Measurements from ENCODE around the gene PACSIN2.

Gene PACSIN2

DNA sequence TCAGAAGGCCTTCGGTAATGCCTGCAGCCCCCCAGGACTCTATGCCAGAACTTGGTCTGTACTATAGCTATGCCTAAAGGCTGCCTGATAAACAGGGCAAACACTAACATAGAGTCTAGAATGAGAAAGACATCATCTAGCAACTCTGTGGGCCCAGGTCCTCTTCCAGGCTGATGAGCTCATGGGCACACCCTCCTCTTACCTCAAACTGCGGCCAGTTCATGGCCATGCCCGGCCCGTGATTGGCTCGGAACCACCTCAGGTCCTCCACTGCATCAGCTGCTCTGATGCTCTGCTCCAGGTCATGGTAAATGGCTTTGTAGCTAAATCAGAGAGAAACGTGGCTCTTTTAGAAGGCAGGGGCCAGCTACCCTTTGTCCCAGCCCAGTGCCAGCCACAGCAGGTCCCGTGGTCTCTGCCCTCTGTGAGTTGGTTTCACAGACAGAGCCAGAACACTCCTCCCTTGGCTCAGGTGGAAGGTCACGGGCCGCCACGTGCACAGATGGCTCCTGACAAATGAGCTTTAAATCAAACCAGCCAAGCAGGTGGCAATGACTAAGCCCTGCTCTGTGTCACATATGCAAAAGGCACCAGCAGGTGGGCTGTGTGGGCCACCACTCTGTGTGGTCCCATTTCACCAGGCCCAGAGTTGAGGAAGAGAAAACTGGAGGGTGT, 132.8 kb downstream of the PACSIN2 start:
- Mint-ChIP-seq H3K27ac (no peak overlapping the region), H3K4me3 (no peak overlapping the region), H3K4me1 (ENCODE audit: low read depth) (no peaks in the 10 kb centered on the region), H3K36me3 (no peaks in the 10 kb centered on the region), H3K27me3 (no peaks in the 10 kb centered on the region), H3K9me3 (ENCODE audit: low read depth) (no peaks in the 10 kb centered on the region)

- Mint-ChIP-seq H3K9me3 (ENCODE audit: low read depth) (no peaks in the 10 kb centered on the region), H3K36me3 (no peaks in the 10 kb centered on the region), H3K4me1 (ENCODE audit: low read depth) (no peaks in the 10 kb centered on the region), H3K4me3 (no peak overlapping the region), H3K27me3 (no peaks in the 10 kb centered on the region), H3K27ac (no peak overlapping the region)
These were observed 133.7 kb downstream of the PACSIN2 start for GRCh38 chr22:42881298-42881697.

- H3K27ac Mint-ChIP-seq: no peak overlapping the region
- no peaks in the 10 kb centered on the region for H3K4me1 Mint-ChIP-seq (ENCODE audit: low read depth)
- H3K27me3 Mint-ChIP-seq: no peaks in the 10 kb centered on the region
- H3K9me3 Mint-ChIP-seq (ENCODE audit: low read depth): no peaks in the 10 kb centered on the region
- H3K4me3 Mint-ChIP-seq: no peak overlapping the region
- H3K36me3 Mint-ChIP-seq: no peaks in the 10 kb centered on the region
These were observed 134.1 kb downstream of the PACSIN2 start for GRCh38 chr22:42880815-42881214.

DNA sequence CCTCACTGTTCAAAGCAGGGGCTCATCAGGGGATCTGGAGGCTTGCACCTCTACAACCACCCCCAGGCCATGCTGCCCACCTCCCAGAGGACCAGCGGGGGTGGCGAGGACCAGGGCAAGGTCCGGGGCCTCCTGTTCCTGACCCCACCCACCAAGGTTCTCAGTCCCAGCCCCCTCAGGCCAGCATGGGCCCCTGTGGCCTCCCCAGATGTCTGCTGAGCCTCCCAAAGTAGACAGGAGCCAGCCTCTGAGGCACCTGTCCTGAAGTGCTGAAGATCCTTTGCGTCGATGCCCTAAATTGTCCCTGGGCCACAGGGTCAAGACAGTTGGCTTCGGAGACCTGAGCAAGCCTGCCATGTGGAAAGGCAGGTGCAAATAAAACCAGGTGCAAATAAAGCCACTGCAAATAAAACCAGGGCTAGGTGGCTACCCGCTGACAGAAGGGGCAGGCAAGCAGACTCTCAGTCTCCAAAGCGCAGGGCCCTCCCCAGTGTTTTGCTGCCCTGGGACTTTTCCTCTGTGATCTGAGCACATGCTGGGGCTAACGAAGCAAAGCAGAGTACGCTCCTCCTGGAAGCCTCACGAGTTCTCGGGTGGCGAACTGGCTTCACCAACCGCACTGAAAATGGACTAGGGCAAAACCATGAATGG, 135.5 kb downstream of the PACSIN2 start:
- Mint-ChIP-seq H3K27me3 (no peaks in the 10 kb centered on the region), H3K4me1 (ENCODE audit: low read depth) (no peaks in the 10 kb centered on the region), H3K27ac (no peak overlapping the region), H3K36me3 (no peaks in the 10 kb centered on the region), H3K9me3 (ENCODE audit: low read depth) (no peaks in the 10 kb centered on the region), H3K4me3 (no peak overlapping the region)

DNA sequence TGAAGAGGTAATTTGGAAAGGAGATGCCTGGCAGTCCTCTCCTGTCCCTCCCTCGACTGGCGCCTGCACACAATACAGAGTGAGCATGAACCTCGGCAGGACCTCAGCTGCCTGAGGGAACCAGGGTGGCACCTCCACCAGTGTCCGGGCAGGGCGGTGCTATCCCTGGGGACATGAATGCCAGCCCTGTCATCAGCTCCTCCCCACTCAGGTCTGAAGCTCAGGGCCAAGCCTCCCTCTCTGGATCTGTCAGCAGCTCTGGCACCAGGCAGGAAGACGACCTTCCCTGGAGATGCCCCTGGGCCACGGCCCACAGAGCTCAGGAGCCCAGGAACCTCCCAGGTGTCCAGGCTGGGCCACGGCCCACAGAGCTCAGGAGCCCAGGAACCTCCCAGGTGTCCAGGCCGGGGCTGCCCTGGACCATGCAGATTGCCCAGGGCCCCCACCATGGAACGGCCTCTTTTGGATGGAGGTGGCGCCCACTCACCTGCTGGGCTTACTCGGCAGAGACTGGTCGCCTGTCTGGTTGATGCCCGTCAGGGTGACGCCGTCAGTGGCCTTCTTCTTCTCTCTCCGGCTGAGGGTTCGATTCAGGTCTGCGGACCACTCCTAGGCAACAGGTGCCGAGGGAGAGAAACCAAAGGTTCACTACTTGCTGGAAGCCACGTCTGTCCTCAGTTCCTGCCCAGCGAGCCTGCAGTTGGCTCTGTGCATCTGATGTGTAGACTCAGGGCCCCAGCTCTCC, 136.2 kb downstream of the PACSIN2 start:
- Mint-ChIP-seq H3K36me3 (no peaks in the 10 kb centered on the region), H3K27ac (no peak overlapping the region), H3K27me3 (no peaks in the 10 kb centered on the region)

DNA sequence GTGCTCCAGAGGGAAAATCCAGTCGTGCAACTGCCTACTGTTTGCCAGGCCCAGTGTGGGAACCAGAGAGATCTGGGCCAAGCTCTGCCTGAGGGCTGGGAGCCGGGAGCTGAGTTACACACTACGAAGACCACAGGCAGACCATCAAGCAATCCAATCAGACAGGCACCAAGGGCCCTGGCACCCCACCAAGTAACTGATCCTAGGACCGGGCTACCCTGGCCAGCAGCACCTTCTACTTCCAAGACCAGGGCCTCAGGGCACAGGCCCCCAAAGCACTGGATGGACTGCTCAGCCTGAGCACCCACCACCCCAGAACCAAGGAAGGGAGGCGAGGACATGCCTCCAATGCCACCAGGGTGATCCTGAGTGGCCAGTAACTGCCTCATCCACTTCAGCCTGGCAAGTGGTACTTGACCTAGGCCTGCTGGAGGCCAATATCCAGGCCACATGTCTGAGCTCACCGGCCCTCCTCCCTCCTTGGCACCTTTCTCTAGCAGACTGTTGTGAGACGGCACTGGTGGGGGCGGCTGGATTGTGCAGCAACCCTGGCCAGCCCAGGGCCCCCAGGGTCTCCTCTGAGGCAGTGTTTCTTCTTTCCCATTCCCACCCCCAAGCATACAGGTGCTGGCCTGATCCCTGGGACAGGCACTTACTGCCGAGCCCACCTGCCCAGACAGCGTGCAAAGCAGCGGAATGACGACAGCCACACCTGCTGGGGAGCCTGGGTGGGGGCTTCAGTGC, 137.2 kb downstream of the PACSIN2 start:
- Mint-ChIP-seq H3K36me3 (no peaks in the 10 kb centered on the region), H3K27me3 (no peaks in the 10 kb centered on the region), H3K27ac (no peak overlapping the region), H3K4me1 (ENCODE audit: low read depth) (no peaks in the 10 kb centered on the region), H3K4me3 (no peak overlapping the region), H3K9me3 (ENCODE audit: low read depth) (no peaks in the 10 kb centered on the region)

More for the DNA sequence above, 136.2 kb downstream of the PACSIN2 start:
- Mint-ChIP-seq H3K4me3 (no peak overlapping the region), H3K9me3 (ENCODE audit: low read depth) (no peaks in the 10 kb centered on the region), H3K4me1 (ENCODE audit: low read depth) (no peaks in the 10 kb centered on the region)

- H3K4me1 Mint-ChIP-seq (ENCODE audit: low read depth): no peaks in the 10 kb centered on the region
- H3K4me3 Mint-ChIP-seq: no peak overlapping the region
- H3K36me3 Mint-ChIP-seq: no peaks in the 10 kb centered on the region
- no peaks in the 10 kb centered on the region for H3K9me3 Mint-ChIP-seq (ENCODE audit: low read depth)
- no peak overlapping the region for H3K27ac Mint-ChIP-seq
- H3K27me3 Mint-ChIP-seq: no peaks in the 10 kb centered on the region
These were observed 137.8 kb downstream of the PACSIN2 start for GRCh38 chr22:42877158-42877557.

DNA sequence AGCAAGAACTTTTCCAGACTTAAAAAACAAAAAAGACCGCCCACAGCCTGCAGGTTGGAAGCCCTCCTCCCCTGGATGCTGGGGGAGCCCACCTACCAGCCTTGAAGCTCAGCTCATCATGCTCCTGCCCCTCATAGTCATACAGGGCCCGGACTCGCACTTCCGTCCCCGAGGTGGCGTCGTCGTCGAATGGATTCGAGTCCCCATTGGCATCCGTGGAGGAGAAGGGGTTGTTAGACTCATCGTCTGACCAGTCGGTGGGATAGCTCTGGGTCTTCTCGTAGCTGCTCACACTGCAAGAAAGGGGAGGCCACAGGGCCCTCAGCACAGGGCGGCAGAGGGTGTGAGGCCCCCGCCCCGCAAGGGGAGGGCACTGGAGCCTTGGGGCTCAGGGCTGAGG, 138.9 kb downstream of the PACSIN2 start:
- no peaks in the 10 kb centered on the region for H3K36me3 Mint-ChIP-seq
- no peaks in the 10 kb centered on the region for H3K9me3 Mint-ChIP-seq (ENCODE audit: low read depth)
- no peak overlapping the region for H3K4me3 Mint-ChIP-seq
- no peaks in the 10 kb centered on the region for H3K27me3 Mint-ChIP-seq
- H3K27ac Mint-ChIP-seq: no peak overlapping the region
- H3K4me1 Mint-ChIP-seq (ENCODE audit: low read depth): no peaks in the 10 kb centered on the region

- Mint-ChIP-seq H3K4me3 (no peak overlapping the region), H3K4me1 (ENCODE audit: low read depth) (no peaks in the 10 kb centered on the region), H3K27ac (no peak overlapping the region), H3K9me3 (ENCODE audit: low read depth) (no peaks in the 10 kb centered on the region), H3K36me3 (no peaks in the 10 kb centered on the region), H3K27me3 (no peaks in the 10 kb centered on the region)
These were observed 140.9 kb downstream of the PACSIN2 start for GRCh38 chr22:42874010-42874409.

- H3K36me3 Mint-ChIP-seq: no peaks in the 10 kb centered on the region
These were observed 141.6 kb downstream of the PACSIN2 start for GRCh38 chr22:42873356-42873755.

GRCh38 chr22:42872821-42873220, 142.1 kb downstream of the PACSIN2 start:
- Mint-ChIP-seq H3K4me1 (ENCODE audit: low read depth) (no peaks in the 10 kb centered on the region), H3K27ac (no peak overlapping the region)

More at GRCh38 chr22:42873356-42873755, 141.6 kb downstream of the PACSIN2 start:
- Mint-ChIP-seq H3K27me3 (no peaks in the 10 kb centered on the region), H3K27ac (no peak overlapping the region), H3K4me1 (ENCODE audit: low read depth) (no peaks in the 10 kb centered on the region), H3K4me3 (no peak overlapping the region), H3K9me3 (ENCODE audit: low read depth) (no peaks in the 10 kb centered on the region)

GRCh38 chr22:42871146-42872050, 143.6 kb downstream of the PACSIN2 start:
- no peaks in the 10 kb centered on the region for H3K36me3 Mint-ChIP-seq
- no peak overlapping the region for H3K4me3 Mint-ChIP-seq
- H3K27ac Mint-ChIP-seq: no peak overlapping the region
- peaks cover 1% of the 10 kb centered on the region for H3K4me1 Mint-ChIP-seq (ENCODE audit: low read depth)
- no peaks in the 10 kb centered on the region for H3K9me3 Mint-ChIP-seq (ENCODE audit: low read depth)
- no peaks in the 10 kb centered on the region for H3K27me3 Mint-ChIP-seq

More at GRCh38 chr22:42872821-42873220, 142.1 kb downstream of the PACSIN2 start:
- Mint-ChIP-seq H3K36me3 (no peaks in the 10 kb centered on the region), H3K27me3 (no peaks in the 10 kb centered on the region), H3K4me3 (no peak overlapping the region), H3K9me3 (ENCODE audit: low read depth) (no peaks in the 10 kb centered on the region)

GRCh38 chr22:42869888-42870480, 145.0 kb downstream of the PACSIN2 start:
- peaks cover 3% of the 10 kb centered on the region for H3K36me3 Mint-ChIP-seq
- peaks cover 1% of the 10 kb centered on the region for H3K4me1 Mint-ChIP-seq (ENCODE audit: low read depth)
- no peaks in the 10 kb centered on the region for H3K27me3 Mint-ChIP-seq
- H3K4me3 Mint-ChIP-seq: no peak overlapping the region
- H3K27ac Mint-ChIP-seq: no peak overlapping the region
- H3K9me3 Mint-ChIP-seq (ENCODE audit: low read depth): no peaks in the 10 kb centered on the region

GRCh38 chr22:42869463-42869862, 145.5 kb downstream of the PACSIN2 start:
- Mint-ChIP-seq H3K36me3 (peaks cover 4% of the 10 kb centered on the region), H3K4me3 (no peak overlapping the region), H3K27ac (no peak overlapping the region), H3K4me1 (ENCODE audit: low read depth) (peaks cover 4% of the 10 kb centered on the region), H3K27me3 (no peaks in the 10 kb centered on the region), H3K9me3 (ENCODE audit: low read depth) (no peaks in the 10 kb centered on the region)
